ENCODE data around the gene ELP2. TPM values are rescaled to one million over a fixed set of nuclear protein-coding genes. Genes with fewer than 3 reads are reported as not detected.
A peak's percentile ranks its signal among the peaks of the same experiment; 100 is the strongest.
"Not testable (repeated sequence)": the region's sequence is repeated elsewhere in the genome, so short reads cannot be mapped to it uniquely, and the experiment has no call there.

The ELP2 gene
- total RNA-seq, 2 experiments from 2014 or later: 83.7 to 84.4 TPM

DNA sequence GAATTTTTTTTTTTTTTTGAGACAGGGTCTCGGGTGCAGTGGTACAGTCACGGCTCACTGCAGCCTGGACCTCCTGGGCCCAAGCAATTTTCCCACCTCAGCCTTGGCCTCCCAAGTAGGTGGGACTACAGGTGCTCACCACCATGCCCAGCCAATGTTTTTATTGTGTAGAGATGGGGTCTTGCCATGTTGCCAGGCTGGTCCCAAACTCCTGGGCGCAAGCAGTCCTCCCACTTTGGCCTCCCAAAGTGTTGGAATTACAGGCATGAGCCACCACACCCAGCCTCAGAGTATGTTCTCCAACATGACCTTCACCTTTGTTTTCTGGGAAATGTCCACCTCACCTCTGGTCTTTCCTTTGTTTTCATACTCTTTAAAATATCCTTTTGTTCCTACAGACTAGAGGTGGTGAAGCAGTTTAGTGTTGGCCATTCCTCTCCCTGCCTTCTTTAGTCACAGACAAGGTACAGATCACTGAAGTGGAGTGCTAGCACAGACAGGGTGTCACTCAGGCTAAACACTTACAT lies 38.1 kb downstream of the ELP2 start:
- CTCF ChIA-PET: interaction anchor here (1.0 kb wide), 1 partner anchor 117 kb away, joined by 3 read pairs; no protein-coding TSS in a partner anchor
- peaks cover 45% of the 10 kb centered on the region for H3K36me3 Mint-ChIP-seq
- DNase-seq: no peak
- POLR2A ChIA-PET: no interaction called here
- H3K4me1 Mint-ChIP-seq (ENCODE audit: low read depth): peaks cover 5% of the 10 kb centered on the region
- no peaks in the 10 kb centered on the region for H3K9me3 Mint-ChIP-seq
- H3K27me3 Mint-ChIP-seq: no peaks in the 10 kb centered on the region
- intact Hi-C loops (cut with micrococcal nuclease): no loop called here
- H3K27ac Mint-ChIP-seq: peak overlapping the region; percentile 23
- no peak overlapping the region for H3K4me3 Mint-ChIP-seq

DNA sequence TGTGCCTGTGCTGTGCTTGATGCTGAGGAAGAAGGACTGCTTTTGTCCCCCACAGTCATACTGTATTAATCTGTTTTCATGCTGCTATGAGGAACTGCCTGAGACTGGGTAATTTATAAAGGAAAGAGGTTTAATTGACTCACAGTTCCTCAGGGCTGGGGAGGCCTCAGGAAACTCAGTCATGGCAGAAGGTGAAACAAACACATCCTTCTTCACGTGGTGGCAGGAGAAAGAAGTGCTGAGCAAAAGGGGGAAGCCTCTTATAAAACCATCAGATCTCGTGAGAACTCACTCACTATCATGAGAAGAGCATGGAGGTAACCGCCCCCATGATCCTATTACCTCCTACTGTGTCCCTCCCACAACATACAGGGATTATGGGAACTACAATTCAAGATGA lies 38.6 kb downstream of the ELP2 start:
- H3K27me3 Mint-ChIP-seq; H3K4me1 Mint-ChIP-seq (ENCODE audit: low read depth); DNase-seq; intact Hi-C loops (cut with micrococcal nuclease); H3K9me3 Mint-ChIP-seq; H3K4me3 Mint-ChIP-seq; CTCF ChIA-PET: not testable (repeated sequence)
- POLR2A ChIA-PET: interaction anchor here (0.6 kb wide), 1 partner anchor 11 kb away, joined by 3 read pairs; no protein-coding TSS in a partner anchor
- peaks cover 42% of the 10 kb centered on the region for H3K36me3 Mint-ChIP-seq
- peak overlapping the region; percentile 23 for H3K27ac Mint-ChIP-seq

DNA sequence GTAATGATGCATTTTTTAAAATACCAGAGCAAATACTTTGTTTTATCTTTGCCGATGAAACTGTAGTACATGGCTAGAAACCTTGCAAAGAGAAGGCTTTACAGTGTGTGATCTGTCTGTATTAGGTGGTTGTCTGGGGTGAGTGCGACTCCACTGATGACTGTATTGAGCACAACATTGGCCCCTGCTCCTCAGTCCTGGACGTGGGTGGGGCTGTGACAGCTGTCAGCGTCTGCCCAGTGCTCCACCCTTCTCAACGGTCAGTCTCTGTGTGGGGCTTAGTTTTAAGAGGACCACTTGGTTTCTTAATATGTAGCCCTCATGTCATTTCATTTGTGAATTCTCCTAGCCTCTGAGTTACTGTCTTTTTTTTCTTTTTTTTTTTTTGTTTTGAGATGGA lies 40.2 kb downstream of the ELP2 start:
- POLR2A ChIA-PET: no interaction called here

DNA sequence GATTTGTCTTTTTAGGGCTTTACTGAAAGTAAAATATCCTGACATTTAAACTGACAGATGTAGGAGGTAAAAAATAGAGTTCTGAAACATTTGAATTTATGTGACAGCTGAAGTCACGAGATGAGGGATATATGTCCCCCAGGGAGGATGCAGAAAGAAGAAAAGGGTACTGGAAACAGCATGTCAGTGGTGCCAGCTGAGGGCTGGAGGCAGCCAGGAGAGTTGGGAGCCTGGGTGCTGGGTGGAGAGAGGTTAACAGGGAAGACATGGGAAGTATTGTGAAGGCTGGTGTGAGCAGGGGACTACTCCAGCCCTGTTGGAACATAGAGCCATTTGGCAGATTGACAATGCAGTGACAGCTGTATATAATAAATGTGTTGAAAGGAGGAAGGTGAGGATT lies 45.8 kb downstream of the ELP2 start:
- no peak overlapping the region for H3K4me3 Mint-ChIP-seq
- H3K4me1 Mint-ChIP-seq (ENCODE audit: low read depth): no peaks in the 10 kb centered on the region
- H3K9me3 Mint-ChIP-seq: no peaks in the 10 kb centered on the region
- CTCF ChIA-PET: no interaction called here
- H3K36me3 Mint-ChIP-seq: peaks cover 36% of the 10 kb centered on the region
- H3K27ac Mint-ChIP-seq: no peak overlapping the region
- DNase-seq: no peak
- POLR2A ChIA-PET: no interaction called here
- intact Hi-C loops (cut with micrococcal nuclease): no loop called here
- H3K27me3 Mint-ChIP-seq: no peaks in the 10 kb centered on the region

More for the DNA sequence above, 40.2 kb downstream of the ELP2 start:
- Mint-ChIP-seq H3K4me3 (no peak overlapping the region), H3K4me1 (ENCODE audit: low read depth) (peaks cover 5% of the 10 kb centered on the region), H3K27me3 (no peaks in the 10 kb centered on the region), H3K36me3 (peaks cover 35% of the 10 kb centered on the region), H3K27ac (no peak overlapping the region), H3K9me3 (no peaks in the 10 kb centered on the region)
- no peak for DNase-seq
- CTCF ChIA-PET: no interaction called here
- intact Hi-C loops (cut with micrococcal nuclease): no loop called here

DNA sequence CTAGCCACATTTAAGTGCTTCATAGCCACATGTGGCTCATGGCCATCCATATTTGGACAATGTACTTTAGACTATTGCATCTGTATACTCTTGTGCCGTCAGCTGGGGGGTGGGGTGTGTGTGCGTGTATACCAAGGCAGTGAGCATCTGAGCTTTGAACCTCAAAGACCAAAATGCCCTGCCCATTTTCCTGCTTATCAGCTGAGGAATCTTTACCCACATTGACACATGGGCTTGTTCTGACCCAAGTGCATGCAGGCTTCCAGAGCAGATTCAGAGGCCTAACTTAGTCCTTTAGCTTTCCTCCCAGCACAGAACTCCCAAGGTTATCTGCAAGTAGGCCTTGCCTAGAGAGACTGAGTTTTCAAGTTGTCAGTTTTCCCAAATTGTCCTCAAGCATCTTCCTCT lies 46.5 kb downstream of the ELP2 start:
- H3K4me1 Mint-ChIP-seq (ENCODE audit: low read depth): no peaks in the 10 kb centered on the region
- H3K27ac Mint-ChIP-seq: no peak overlapping the region
- no peak for DNase-seq
- no peaks in the 10 kb centered on the region for H3K27me3 Mint-ChIP-seq
- intact Hi-C loops (cut with micrococcal nuclease): no loop called here
- H3K9me3 Mint-ChIP-seq: no peaks in the 10 kb centered on the region
- peaks cover 31% of the 10 kb centered on the region for H3K36me3 Mint-ChIP-seq
- POLR2A ChIA-PET: interaction anchor here (0.5 kb wide), 1 partner anchor 936 kb away, joined by 3 read pairs; no protein-coding TSS in a partner anchor
- no peak overlapping the region for H3K4me3 Mint-ChIP-seq
- CTCF ChIA-PET: no interaction called here

DNA sequence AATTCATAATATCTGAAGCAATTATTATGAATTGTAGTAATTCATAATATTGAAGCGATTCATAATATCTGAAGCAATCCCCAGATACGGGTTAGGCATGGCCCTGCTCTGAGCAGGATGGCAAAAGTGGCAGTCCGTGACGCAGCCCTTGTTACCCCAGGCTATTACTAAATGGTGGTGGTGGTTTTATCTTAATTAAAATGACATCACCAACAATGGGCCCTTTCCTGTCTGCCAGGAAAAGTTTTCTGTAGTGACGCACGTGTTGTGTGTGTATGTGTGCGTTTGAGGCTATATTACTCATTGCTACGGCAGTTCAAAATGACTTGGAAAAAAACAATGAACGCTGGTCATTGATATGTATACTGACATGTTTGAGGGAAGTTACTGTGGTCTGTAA lies 47.0 kb downstream of the ELP2 start:
- no peaks in the 10 kb centered on the region for H3K4me1 Mint-ChIP-seq (ENCODE audit: low read depth)
- H3K9me3 Mint-ChIP-seq: no peaks in the 10 kb centered on the region
- no peak overlapping the region for H3K4me3 Mint-ChIP-seq
- intact Hi-C loops (cut with micrococcal nuclease): no loop called here
- CTCF ChIA-PET: no interaction called here
- H3K27ac Mint-ChIP-seq: no peak overlapping the region
- H3K27me3 Mint-ChIP-seq: no peaks in the 10 kb centered on the region
- H3K36me3 Mint-ChIP-seq: peaks cover 29% of the 10 kb centered on the region
- no peak for DNase-seq
- POLR2A ChIA-PET: no interaction called here

DNA sequence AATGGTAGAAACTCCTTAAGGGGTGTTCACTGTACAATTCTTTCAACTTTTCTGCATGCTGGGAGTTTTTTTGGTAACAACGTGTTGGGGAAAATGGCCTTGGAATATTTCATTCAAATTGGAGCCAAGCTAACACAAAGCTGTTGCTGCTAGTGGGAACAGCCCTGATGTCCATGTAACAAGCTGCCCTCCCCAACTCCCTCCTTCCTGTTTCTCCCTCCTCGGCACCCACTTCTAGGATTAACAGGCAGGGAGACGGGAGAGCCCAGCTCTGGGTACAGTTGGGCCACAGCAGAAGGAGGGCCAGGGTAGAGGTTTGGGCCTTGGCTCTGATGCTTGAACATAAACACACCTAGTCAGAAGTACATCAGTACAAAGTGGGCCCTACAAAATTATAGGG lies 48.2 kb downstream of the ELP2 start:
- Mint-ChIP-seq H3K27ac (no peak overlapping the region), H3K36me3 (peaks cover 26% of the 10 kb centered on the region)
- CTCF ChIA-PET: no interaction called here

DNA sequence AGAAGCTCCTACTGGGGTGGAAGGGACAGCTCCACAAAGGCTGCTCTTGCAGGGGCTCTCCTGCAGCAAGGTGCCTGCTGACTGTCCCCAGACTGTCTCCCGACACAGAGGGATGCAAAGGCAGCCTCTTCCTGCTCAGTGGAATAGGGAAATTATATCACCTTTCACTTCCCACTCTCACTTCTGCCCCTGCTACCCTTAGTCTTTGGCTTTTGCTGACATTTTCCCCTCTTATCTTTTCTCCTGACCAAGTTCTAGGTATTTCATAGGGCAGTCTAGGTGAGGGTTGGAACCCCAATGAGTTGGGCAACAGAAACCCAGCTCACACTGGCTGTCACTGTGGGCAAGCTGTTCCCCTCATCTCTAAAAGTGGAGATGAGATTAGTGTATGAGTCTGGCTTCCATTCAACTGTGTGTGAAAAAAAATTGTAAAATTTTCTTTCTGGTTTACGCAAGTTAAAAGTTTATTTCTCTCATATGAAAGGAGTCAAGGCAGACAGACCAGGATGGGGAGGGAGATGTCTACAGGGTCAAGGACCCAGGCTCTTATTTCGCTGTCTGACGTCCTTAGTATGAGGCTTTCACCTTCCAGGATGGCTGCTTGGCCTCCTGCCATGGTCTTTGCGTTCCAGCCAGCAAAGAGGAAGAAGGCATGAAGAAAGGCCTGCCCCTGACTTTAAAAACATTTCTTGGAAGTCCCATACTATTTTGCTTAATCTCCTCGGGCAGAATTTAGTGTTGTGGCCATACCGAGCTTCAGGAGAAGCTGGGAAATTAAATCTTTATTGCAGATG lies 50.1 kb downstream of the ELP2 start:
- peaks cover 20% of the 10 kb centered on the region for H3K36me3 Mint-ChIP-seq
- H3K4me3 Mint-ChIP-seq: no peak overlapping the region
- no peak overlapping the region for H3K27ac Mint-ChIP-seq
- POLR2A ChIA-PET: no interaction called here
- DNase-seq: no peak
- intact Hi-C loops (cut with micrococcal nuclease): no loop called here
- CTCF ChIA-PET: no interaction called here
- H3K4me1 Mint-ChIP-seq (ENCODE audit: low read depth): no peaks in the 10 kb centered on the region
- H3K27me3 Mint-ChIP-seq: no peaks in the 10 kb centered on the region
- no peaks in the 10 kb centered on the region for H3K9me3 Mint-ChIP-seq

More for the DNA sequence above, 48.2 kb downstream of the ELP2 start:
- DNase-seq: no peak
- no peaks in the 10 kb centered on the region for H3K9me3 Mint-ChIP-seq
- intact Hi-C loops (cut with micrococcal nuclease): no loop called here
- no peaks in the 10 kb centered on the region for H3K27me3 Mint-ChIP-seq
- POLR2A ChIA-PET: no interaction called here
- H3K4me1 Mint-ChIP-seq (ENCODE audit: low read depth): no peaks in the 10 kb centered on the region
- H3K4me3 Mint-ChIP-seq: no peak overlapping the region

DNA sequence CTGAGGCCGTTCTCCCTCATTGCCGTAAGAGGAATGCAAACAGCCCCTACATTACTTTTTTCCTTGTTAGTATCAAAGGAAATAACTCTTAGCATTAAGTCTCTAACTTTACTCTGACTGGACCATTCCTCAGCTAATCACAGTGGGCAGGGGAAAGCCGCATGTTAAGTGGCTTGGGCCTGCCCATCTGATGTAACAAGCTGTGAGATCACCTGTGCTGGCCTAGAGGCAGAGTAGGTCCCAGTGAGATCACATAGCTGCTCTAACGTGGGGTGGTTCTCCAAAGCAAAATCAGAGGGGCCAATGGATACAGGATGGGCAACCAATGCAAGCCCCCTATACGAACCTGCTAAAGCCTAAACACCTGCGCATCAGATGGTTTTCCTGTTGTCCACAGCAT lies 51.7 kb downstream of the ELP2 start:
- intact Hi-C loops (cut with micrococcal nuclease): no loop called here
- CTCF ChIA-PET: interaction anchor here (0.8 to 1.1 kb wide), 2 partner anchors 103 to 489 kb away, joined by 3 read pairs; no protein-coding TSS in a partner anchor

DNA sequence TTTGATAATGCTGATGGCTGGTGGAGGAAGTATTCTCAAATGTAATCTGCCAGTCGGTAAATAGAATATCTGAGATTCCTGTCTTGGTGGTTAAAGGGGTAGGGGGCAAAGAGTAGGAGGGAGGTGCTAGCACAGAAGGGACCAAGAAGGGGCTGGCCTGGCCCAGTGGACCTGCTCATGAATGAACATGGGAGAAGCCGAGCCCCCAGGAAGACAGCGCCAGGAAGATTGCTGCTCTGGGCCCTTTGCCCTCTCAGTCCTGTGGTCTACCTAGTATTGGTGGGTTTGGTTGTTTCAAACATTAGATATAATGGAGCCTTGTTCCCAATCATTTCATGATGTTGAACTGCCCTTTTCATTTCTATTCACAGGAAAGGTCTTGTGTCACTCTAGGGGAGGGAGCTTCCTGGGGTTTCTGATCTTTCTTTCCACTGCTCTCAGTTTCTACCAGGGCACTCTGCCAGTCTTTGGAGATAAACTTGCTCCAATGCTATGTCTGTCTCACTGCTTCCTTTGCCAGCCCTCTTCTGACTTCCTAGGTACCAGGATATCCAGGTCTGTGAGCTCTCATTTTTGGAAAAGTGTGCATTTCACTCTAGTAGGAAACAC lies 52.3 kb downstream of the ELP2 start:
- POLR2A ChIA-PET: no interaction called here
- DNase-seq: no peak
- H3K4me1 Mint-ChIP-seq (ENCODE audit: low read depth): no peaks in the 10 kb centered on the region

More for the DNA sequence above, 51.7 kb downstream of the ELP2 start:
- H3K36me3 Mint-ChIP-seq: peaks cover 9% of the 10 kb centered on the region
- H3K27me3 Mint-ChIP-seq: no peaks in the 10 kb centered on the region
- H3K9me3 Mint-ChIP-seq: no peaks in the 10 kb centered on the region
- no peak overlapping the region for H3K4me3 Mint-ChIP-seq
- no peak overlapping the region for H3K27ac Mint-ChIP-seq
- no peak for DNase-seq
- POLR2A ChIA-PET: no interaction called here
- no peaks in the 10 kb centered on the region for H3K4me1 Mint-ChIP-seq (ENCODE audit: low read depth)

DNA sequence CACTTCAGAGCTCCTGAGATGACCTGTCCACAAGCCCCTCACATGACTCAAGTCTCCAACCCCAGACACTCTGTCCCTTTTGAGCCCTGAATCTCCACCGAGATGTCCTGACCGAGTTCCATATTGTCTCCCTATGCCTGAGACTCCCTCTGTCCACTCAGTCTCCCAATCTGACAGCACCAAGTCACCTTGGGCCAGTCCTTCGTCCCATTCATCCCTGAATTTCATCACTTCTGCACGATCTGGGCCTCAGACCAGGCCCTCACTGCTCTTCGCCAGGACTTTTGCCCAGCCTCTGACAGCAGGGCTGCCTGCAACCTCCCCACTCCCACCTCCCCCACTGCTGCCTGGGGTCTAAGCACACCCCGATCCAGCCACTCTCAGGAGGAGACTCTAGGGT lies 53.3 kb downstream of the ELP2 start:
- POLR2A ChIA-PET: no interaction called here
- no peaks in the 10 kb centered on the region for H3K4me1 Mint-ChIP-seq (ENCODE audit: low read depth)

More for the DNA sequence above, 52.3 kb downstream of the ELP2 start:
- CTCF ChIA-PET: interaction anchor here (0.8 to 1.1 kb wide), 2 partner anchors 103 to 488 kb away, joined by 3 read pairs; no protein-coding TSS in a partner anchor
- Mint-ChIP-seq H3K27me3 (no peaks in the 10 kb centered on the region), H3K27ac (no peak overlapping the region), H3K9me3 (no peaks in the 10 kb centered on the region), H3K4me3 (no peak overlapping the region), H3K36me3 (peaks cover 7% of the 10 kb centered on the region)
- intact Hi-C loops (cut with micrococcal nuclease): no loop called here

DNA sequence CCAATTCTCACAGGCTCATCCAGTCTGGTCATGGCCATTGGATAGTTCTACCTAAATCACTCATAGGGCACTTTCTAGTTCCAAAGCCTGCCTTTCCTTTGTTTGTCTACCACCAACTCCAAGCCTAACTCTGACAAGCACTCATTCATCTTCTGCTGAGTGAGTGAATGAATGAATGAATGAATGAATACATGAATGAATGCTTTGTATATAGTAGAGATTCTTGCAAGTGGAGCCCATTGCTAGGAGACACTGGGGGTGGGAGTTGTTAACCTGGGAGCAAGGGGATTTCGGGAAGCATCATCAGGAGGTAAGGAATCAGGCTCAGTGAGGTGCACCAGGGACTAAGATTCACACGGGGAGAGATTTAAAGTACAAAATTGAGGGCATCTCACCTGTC lies 54.3 kb downstream of the ELP2 start:
- peaks cover 12% of the 10 kb centered on the region for H3K27me3 Mint-ChIP-seq
- no peak overlapping the region for H3K4me3 Mint-ChIP-seq
- H3K4me1 Mint-ChIP-seq (ENCODE audit: low read depth): no peaks in the 10 kb centered on the region
- DNase-seq: no peak
- H3K9me3 Mint-ChIP-seq: no peaks in the 10 kb centered on the region
- ChIA-PET POLR2A (no interaction called here), CTCF (no interaction called here)
- no peak overlapping the region for H3K27ac Mint-ChIP-seq
- intact Hi-C loops (cut with micrococcal nuclease): no loop called here
- no peaks in the 10 kb centered on the region for H3K36me3 Mint-ChIP-seq

More for the DNA sequence above, 53.3 kb downstream of the ELP2 start:
- H3K4me3 Mint-ChIP-seq: no peak overlapping the region
- CTCF ChIA-PET: no interaction called here
- no peak overlapping the region for H3K27ac Mint-ChIP-seq
- H3K27me3 Mint-ChIP-seq: peaks cover 3% of the 10 kb centered on the region
- no peak for DNase-seq
- H3K9me3 Mint-ChIP-seq: no peaks in the 10 kb centered on the region
- peaks cover 4% of the 10 kb centered on the region for H3K36me3 Mint-ChIP-seq
- intact Hi-C loops (cut with micrococcal nuclease): no loop called here

All from activated CD4-positive, alpha-beta memory T cell treated with anti-CD3 and anti-CD28 coated beads for 36 hours (primary cell).